RWPE2 (cell line): Measurements from ENCODE around the gene OR51F1.
"Not testable (repeated sequence)": the region's sequence is repeated elsewhere in the genome, so short reads cannot be mapped to it uniquely, and the experiment has no call there.

Experiments used
- ATAC-seq: fragments of 200-7000 bp; cut with Tn5 transposase; 3 replicates; pipeline ENCODE4 v1.9.1; 2021; ENCODE audit warnings: low read depth
- DNase-seq: peaks from one replicate; pipeline ENCODE4 v3.0.0-alpha.2; 2020; ENCODE audit warnings: low spot score
- H3K27ac ChIP-seq: fragments of 450-650 bp; 2 replicates; pipeline ENCODE4 v1.5.1; 2017; ENCODE audit warnings: mild to moderate bottlenecking; ENCODE audit not compliant: poor library complexity, severe bottlenecking
- H3K27me3 ChIP-seq: fragments of 250-450 bp; sonication (Bioruptor Pico); 2 replicates; pipeline ENCODE4 v1.5.1; 2021; ENCODE audit warnings: mild to moderate bottlenecking, moderate library complexity; ENCODE audit not compliant: insufficient read depth, poor library complexity, severe bottlenecking
- H3K36me3 ChIP-seq: fragments of 250-450 bp; sonication (Bioruptor Pico); 2 replicates; pipeline ENCODE4 v1.5.1; 2020; ENCODE audit warnings: low read depth, mild to moderate bottlenecking, moderate library complexity
- H3K4me1 ChIP-seq: fragments of 250-450 bp; sonication (Bioruptor Pico); 2 replicates; pipeline ENCODE4 v1.5.1; 2021; ENCODE audit warnings: mild to moderate bottlenecking, moderate library complexity; ENCODE audit not compliant: insufficient read depth, poor library complexity, severe bottlenecking
- H3K4me3 ChIP-seq: fragments of 250-450 bp; sonication (Bioruptor Pico); 2 replicates; pipeline ENCODE4 v1.5.1; 2021; ENCODE audit warnings: mild to moderate bottlenecking, moderate library complexity; ENCODE audit not compliant: severe bottlenecking
- H3K9me3 ChIP-seq: fragments of 250-450 bp; sonication (Bioruptor Pico); 2 replicates; pipeline ENCODE4 v1.5.1; 2021; ENCODE audit warnings: mild to moderate bottlenecking, moderate library complexity; ENCODE audit not compliant: severe bottlenecking
- CTCF ChIP-seq: fragments of 450-650 bp; IDR thresholded peaks from one replicate; pipeline ENCODE4 v1.5.1; 2017; ENCODE audit warnings: mild to moderate bottlenecking, moderate library complexity; ENCODE audit not compliant: poor library complexity, severe bottlenecking

The OR51F1 gene, protein sequence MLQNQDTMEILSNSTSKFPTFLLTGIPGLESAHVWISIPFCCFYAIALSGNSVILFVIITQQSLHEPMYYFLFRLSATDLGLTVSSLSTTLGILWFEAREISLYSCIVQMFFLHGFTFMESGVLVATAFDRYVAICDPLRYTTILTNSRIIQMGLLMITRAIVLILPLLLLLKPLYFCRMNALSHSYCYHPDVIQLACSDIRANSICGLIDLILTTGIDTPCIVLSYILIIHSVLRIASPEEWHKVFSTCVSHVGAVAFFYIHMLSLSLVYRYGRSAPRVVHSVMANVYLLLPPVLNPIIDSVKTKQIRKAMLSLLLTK

DNA sequence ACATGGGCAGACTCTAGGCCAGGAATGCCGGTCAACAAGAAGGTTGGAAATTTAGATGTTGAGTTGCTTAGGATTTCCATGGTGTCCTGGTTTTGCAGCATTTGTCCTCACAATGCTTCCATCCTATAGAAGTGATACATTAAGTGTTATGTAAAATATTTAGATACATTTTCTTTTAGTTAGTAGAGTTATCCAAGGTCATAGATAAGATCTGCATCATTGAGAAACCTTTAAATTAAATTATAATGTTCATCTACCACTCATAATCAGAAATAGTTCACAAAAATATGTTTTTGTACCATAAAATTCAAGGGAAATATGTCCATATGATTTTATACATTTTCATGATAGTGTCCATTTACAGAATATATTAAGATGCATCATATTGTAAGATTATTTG, at the start of gene OR51F1:
Gene OR51F1 (minus strand): TSS at position 101 of the 400 bp plus-strand sequence. CDS start 0 bp downstream, at position 101.
- ATAC-seq (no peak), DNase-seq (no peak)
- TF ChIP-seq CTCF, result no peak
- H3K27me3 ChIP-seq, result no peaks in the 10 kb centered on the region
- no peak within 1 kb of the TSS for H3K4me3 ChIP-seq
- no peaks in the 10 kb centered on the region for H3K9me3 ChIP-seq
- no peak within 1 kb of the TSS for H3K27ac ChIP-seq
- no peaks in the 10 kb centered on the region for H3K4me1 ChIP-seq
- H3K36me3 ChIP-seq, result no peaks in the 10 kb centered on the region

DNA sequence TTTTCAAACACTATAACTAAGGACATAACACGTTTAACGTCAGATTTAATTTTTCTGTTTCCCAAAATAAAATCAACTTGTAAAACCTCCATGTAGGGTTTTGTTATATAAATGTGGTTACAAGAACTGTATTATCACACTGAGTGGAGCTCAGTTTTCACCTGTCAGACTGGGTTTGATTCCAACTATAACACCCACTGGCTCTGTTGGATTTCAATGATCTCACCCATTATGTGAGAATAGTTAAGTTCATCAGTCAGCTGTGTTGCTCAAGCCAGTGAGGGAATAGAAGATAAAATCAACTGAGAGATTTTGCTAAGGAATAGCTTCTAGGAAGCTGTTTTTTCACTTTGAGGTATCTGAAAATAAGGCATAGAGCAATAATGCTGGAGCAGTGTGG, 39.5 kb upstream of the OR51F1 start:
- Histone ChIP-seq H3K4me1 (no peaks in the 10 kb centered on the region), H3K36me3 (no peaks in the 10 kb centered on the region), H3K4me3 (no peak overlapping the region), H3K27ac (no peak overlapping the region), H3K9me3 (no peaks in the 10 kb centered on the region), H3K27me3 (no peaks in the 10 kb centered on the region)
- DNase-seq, result no peak
- TF ChIP-seq CTCF, result no peak
- no peak for ATAC-seq

GRCh38 chr11:4808476-4808875, 38.7 kb upstream of the OR51F1 start:
- H3K27me3 ChIP-seq, result no peaks in the 10 kb centered on the region
- ATAC-seq (no peak), DNase-seq (no peak)
- H3K27ac ChIP-seq, result no peak overlapping the region
- no peaks in the 10 kb centered on the region for H3K4me1 ChIP-seq
- H3K9me3 ChIP-seq, result no peaks in the 10 kb centered on the region
- TF ChIP-seq CTCF, result no peak
- H3K4me3 ChIP-seq, result no peak overlapping the region
- H3K36me3 ChIP-seq, result no peaks in the 10 kb centered on the region

GRCh38 chr11:4804280-4804679, 34.5 kb upstream of the OR51F1 start, which contains the start of gene OR52R1:
Gene OR52R1 (minus strand): TSS chr11:4804380. CDS start chr11:4804380, 0 bp downstream.
- H3K9me3 ChIP-seq, result no peaks in the 10 kb centered on the region
- no peak within 1 kb of the TSS for H3K4me3 ChIP-seq
- ATAC-seq (no peak), DNase-seq (no peak)
- no peak for TF ChIP-seq CTCF
- no peaks in the 10 kb centered on the region for H3K27me3 ChIP-seq
- H3K4me1 ChIP-seq, result no peaks in the 10 kb centered on the region
- no peaks in the 10 kb centered on the region for H3K36me3 ChIP-seq
- no peak within 1 kb of the TSS for H3K27ac ChIP-seq

GRCh38 chr11:4801316-4801715, 31.6 kb upstream of the OR51F1 start:
- not testable (repeated sequence) for ATAC-seq, DNase-seq, H3K4me1 ChIP-seq, H3K4me3 ChIP-seq, H3K36me3 ChIP-seq, H3K27me3 ChIP-seq, H3K9me3 ChIP-seq, H3K27ac ChIP-seq
